A172 (cell line): ENCODE results near the gene CARD8. TPM values are rescaled to one million over a fixed set of nuclear protein-coding genes. Genes with fewer than 3 reads are reported as not detected.
"Not testable (repeated sequence)": the region's sequence is repeated elsewhere in the genome, so short reads cannot be mapped to it uniquely, and the experiment has no call there.

Source experiments
- DNase-seq: peaks from one replicate; pipeline ENCODE4 v3.0.0-alpha.2; 2015; ENCODE audit warnings: low spot score
- total RNA-seq: library from RNA; depleted of rRNA; stranded (reverse); fragments of >200 nt; shearing (Covaris generic); gene quantifications from 2 replicates; pipeline ENCODE4 v1.2.3, GENCODE V29; 2014; rRNA removed

The CARD8 gene, protein sequence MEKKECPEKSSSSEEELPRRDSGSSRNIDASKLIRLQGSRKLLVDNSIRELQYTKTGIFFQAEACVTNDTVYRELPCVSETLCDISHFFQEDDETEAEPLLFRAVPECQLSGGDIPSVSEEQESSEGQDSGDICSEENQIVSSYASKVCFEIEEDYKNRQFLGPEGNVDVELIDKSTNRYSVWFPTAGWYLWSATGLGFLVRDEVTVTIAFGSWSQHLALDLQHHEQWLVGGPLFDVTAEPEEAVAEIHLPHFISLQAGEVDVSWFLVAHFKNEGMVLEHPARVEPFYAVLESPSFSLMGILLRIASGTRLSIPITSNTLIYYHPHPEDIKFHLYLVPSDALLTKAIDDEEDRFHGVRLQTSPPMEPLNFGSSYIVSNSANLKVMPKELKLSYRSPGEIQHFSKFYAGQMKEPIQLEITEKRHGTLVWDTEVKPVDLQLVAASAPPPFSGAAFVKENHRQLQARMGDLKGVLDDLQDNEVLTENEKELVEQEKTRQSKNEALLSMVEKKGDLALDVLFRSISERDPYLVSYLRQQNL
- total RNA-seq = 4.3 and 7.7 TPM in 2 replicates

DNA sequence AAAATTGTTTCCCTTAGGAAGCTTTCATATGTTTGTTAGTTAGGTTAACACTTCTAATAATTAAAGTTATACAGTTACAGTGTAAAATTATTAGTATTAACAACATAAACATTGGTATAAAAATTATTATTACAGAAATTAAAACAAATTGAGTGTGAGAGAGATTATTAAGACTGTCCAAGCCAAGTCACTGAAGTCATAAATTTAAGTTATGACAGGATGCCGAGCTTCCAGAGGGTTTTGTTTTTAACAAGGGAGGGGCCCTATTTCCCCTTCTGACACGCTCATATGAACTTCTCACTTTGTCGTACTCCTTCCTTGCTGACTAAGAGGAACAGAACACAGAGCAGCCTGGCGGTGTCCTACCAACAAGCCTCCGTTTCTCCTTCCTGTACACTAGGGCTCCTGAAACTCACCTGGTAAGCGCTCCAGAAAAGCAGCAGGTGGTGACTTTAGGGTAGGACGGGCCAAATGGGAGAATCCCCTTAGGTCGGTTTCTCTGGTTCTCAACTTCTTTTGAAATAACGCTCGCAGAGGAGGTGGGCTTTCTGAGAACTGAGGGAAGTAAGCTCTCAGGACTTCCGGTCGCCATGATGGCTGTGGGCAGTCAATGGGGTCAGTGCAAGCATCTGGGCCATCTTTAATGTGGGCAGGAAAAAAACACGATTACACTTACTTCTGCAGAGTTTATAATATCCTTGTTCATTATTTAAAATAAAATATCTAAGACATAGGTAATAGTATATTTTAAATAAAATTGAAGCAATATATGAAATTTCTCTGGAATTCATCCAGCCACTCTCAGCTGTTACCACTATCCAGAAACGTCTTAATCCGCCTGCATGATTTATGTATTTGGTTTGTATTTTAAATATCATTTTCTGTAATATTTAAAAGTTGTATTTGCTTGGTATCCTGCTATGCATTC is at the start of gene CARD8:
Gene CARD8, minus strand, starts transcription at position 537 of the 928 bp plus-strand sequence. CDS start 14,892 bp downstream, outside the sequence.
- DNase-seq = peak; percentile 73

GRCh38 chr19:48303866-48304265 is 48.2 kb upstream of the CARD8 start:
- DNase-seq = no peak

DNA sequence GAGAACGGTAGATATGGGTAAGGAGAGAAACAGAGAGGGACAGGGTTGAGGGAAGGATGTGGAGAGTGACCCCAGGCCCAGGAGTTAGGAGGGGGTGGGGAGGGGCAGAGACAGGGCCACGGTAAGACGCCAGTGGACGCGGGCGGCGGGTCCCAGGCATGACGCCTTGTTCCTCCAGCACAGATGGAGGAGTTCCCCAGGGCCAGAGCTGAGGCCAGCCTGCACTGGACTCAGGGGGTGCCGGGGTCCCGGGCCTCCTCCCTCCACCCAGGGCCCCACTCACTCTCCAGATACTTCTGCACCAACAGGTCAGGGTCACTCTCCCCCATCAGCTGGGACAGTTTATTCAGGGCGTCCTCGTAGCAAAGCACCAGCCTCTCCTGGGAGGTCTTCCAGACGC is 47.7 kb upstream of the CARD8 start:
- DNase-seq = no peak

- no peak for DNase-seq
These were observed 46.9 kb upstream of the CARD8 start for GRCh38 chr19:48302600-48302959.

DNA sequence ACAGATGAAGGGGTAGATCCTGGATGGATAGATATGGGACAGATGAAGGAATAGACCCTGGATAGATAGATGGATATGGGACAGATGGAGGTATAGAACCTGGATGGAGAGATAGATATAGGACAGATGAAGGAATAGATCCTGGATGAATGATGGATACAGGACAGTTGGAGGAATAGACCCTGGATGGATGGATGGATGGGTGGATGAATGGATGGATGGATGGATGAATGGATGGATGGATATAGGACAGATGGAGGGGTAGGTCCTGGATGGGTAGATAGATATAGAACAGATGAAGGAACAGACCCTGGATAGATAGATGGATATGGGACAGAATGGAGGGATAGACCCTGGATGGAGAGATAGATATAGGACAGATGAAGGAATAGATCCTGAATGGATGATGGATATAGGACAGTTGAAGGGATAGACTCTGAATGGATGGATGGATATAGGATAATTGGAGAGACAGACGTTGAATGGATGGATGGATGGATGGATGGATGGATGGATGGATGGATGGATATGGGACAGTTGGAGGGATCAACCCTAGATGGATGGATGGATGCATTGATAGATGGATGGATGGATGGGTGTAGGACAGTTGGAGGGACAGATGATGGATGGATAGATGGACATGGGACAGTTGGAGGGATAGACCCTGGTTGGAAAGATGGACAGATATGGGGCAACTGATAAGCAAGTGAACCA is 46.3 kb upstream of the CARD8 start:
- no peak for DNase-seq

DNA sequence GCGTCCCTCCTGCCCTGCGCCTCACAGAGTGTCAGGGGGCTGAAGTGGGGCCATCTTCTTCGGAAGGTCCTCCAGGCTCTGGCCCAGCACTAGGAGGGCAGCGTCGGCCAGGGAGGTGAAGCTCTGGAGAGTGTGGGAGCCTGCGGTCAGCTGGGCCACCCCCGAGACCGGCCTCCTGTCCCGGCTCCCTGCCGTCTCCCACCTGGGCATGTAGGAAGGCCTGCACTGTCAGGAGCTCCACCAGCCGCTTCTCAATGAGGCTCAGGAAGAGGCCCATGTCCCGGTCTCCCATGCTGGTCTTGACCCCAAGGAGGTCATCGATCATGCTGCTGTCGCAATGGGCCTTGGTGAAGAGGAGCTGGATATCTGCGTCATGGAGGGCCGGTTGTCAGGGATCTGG is 42.3 kb upstream of the CARD8 start:
- DNase-seq = no peak

- DNase-seq = no peak
These were observed 41.4 kb upstream of the CARD8 start for GRCh38 chr19:48296963-48297734.

DNA sequence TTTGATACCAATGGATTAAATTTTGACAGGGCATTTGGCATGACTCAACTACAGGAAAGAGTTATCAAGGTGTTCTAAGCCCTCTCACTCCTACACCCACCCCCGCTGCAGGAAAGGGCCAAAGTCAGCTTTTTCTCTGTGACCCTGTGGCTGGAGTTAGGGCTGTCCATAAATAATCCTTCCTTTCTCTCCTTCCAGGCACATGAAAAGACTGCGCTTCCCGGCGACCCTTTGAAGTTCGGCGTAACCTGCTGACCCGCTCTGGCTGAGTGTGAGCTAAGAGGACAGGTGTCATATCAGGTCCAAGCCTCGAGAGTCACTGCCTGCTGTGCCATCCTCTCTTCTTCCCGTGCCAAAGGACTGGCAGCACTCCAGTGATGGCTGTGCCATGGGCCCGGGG is 39.7 kb upstream of the CARD8 start:
- no peak for DNase-seq

DNA sequence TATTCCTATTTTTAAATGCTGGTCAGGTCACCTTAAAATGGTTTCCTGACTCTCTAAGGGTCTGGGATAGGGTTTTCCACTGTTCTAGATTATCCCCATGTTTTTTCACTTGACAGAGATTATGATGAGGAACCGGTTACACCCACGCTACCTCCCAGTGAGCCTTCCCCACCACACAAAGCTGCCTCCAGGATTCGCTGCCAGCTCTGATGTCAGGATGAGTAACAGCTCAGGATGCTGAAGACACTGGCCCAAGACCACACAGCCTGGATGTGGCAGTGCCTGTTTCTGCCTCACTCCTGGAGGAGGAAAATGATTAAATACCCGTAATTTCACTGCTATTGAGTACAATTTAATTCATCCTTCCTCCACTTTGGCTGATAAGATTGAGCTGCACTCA is 37.1 kb upstream of the CARD8 start:
- peak; percentile 39 for DNase-seq

- DNase-seq = not testable (repeated sequence)
These were observed 35.7 kb upstream of the CARD8 start for GRCh38 chr19:48291489-48291815.

DNA sequence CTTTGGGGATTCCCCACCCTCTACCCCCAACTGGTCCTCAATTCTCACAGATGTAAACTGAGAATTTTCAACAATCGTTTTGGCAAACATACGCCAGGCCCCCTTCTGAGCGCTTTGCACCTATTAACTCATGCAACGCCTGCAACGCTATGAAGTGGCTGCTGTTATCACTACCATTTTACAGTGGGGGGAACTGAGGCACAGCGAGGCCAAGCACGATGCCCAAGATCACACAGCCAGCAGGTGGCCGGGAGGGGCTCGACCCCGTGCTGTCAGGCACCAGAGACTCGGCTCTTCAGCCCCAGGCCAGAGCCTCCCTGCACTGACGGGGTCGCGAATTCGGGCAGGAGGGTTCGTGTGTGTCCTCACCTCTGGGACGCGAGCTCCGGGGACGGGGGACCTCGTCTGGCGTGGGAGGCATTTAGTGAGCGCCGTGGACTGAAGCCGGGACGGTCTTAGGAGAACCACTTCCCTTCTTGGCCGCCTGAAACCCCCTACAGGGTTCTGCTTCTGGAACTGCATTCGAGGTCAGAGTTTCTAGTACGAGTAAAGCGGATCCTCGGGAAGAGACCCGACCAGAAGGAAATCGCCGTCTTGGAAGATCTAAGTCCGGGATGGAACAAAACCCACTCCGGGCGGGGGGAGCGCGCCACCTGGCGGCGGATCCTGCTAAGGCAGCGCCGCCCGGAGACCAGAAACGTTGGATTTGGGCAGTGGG is 35.2 kb upstream of the CARD8 start:
- DNase-seq = peak; percentile 66

GRCh38 chr19:48290401-48290770 is 34.7 kb upstream of the CARD8 start:
- peak; percentile 55 for DNase-seq

DNA sequence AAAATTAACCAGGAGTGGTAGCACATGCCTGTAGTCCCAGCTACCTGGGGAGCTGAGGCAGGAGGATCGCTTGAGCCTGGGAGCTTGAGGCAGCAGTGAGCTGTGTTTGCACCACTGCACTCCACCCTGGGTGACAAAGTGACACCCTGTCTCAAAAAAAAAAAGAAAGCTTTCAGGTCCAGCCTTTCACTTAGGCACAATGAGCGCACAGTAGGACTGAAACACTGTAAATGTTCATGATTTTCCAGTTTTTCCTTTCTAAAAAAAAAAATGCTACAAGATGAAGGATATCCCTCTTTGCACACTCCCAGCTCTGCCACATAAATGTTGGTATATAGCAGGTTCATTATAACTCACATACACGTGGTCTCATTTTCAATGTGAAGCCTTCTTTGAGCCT is 32.0 kb upstream of the CARD8 start:
- no peak for DNase-seq

DNA sequence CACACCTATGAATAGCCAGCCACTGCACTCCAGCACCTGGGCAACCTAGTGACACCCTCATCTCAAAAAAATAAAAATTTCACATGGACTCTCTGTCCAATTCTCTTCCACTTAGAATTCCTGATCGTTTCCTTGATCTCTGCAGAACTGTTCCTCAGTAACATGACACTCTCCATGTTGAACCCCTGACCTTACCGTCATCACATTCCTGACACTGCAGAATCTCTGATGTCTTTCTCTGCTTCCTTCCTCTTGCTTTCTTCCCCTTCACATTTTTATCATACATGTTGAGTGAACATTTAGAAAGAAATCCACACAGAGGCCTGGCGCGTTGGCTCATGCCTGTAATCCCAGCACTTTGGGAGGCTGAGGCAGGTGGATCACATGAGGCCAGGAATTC is 29.2 kb upstream of the CARD8 start:
- no peak for DNase-seq

DNA sequence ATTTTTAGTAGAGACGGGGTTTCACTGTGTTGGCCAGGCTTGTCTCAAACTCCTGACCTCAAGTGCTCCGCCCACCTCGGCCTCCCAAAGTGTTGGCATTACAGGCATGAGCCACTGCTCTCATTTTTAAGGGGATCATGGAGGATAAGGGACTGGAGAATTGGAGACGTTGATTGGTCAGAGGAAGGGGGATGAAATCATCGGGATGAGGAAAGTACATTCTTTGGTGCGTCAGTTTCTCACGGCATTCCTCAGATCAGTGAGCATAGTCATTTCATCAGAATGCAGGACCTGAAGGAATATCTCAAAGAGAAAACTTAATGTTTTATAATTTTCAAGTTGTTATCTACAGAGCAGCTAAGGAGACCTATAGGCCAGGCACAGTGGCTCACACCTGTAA is 28.2 kb upstream of the CARD8 start:
- DNase-seq = peak; percentile 76

- no peak for DNase-seq
These were observed 24.0 kb upstream of the CARD8 start for GRCh38 chr19:48279747-48280146.

DNA sequence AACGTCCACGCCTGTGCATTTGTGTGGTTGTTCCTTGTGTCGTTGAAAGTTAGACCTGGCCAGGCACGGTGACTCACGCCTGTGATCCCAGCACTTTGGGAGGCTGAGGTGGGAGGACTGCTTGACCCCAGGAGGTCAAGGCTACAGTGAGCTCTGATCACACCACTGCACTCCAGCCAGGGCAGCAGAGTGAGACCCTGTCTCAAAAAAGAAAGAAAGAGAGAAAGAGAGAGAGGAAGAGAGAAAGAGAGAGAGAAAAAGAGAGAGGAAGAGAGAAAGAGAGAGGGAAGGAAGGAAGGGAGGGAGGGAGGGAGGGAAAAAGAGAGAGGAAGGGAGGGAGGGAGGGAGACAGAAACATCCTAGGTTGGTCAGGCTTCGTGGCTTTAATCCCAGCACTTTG is 19.2 kb upstream of the CARD8 start:
- no peak for DNase-seq

DNA sequence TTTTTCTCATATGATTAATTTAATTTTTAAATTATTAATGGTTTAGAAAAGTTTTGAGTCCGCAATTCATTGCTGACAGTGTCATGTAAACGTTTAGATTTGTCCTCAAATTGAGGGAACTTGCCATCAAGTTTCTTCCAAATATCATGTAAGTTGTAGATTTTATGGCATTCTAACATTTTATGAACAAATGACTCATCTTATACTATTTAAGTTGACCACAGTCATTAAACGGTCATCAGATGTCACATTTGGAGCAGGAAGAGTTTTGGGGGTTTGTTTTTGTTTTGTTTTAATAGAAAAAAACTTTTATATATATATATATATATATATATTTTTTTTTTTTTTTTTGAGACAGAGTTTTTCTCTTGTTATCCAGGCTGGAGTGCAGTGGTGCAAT is 18.5 kb upstream of the CARD8 start:
- no peak for DNase-seq

- no peak for DNase-seq
These were observed 15.9 kb upstream of the CARD8 start for GRCh38 chr19:48271531-48272151.

DNA sequence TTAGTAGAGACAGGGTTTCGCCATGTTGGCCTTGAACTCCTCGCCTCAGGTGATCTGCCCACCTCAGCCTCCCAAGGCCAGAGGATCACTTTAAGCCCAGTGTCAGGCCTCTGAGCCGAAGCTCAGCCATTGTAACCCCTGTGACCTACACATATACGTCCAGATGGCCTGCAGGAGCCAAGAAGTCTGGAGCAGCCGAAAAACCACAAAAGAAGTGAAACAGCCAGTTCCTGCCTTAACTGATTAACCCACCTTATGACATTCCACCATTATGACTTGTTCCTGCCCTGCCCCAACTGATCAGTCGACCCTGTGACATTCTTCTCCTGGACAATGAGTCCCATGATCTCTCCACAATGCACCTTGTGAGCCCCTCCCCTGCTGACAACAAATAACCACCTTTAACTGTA is 13.9 kb upstream of the CARD8 start:
- DNase-seq = not testable (repeated sequence)
